PC-9 (cell line): ENCODE measurements around the gene PDZRN4. TPM values are rescaled to one million over a fixed set of nuclear protein-coding genes. Genes with fewer than 3 reads are reported as not detected.

Experiments used
- BruUV-seq: library from RNA; stranded (reverse); fragments of 400-500 nt; replicated peaks from 2 replicates; lab custom pipeline; 2021; lab: Mats Ljungman, UMichigan
- CTCF ChIA-PET: fragments of 300-600 bp; sonication (Branson Sonifier 250); formaldehyde crosslinking; loops from one replicate; lab custom pipeline; 2022; ENCODE audit warnings: antibody characterized with exemption; lab: Charles Lee
- POLR2A ChIA-PET: fragments of 300-600 bp; sonication (Branson Sonifier 250); formaldehyde crosslinking; loops from one replicate; lab custom pipeline; 2022; ENCODE audit warnings: antibody characterized with exemption; ENCODE audit not compliant: unreplicated experiment; lab: Charles Lee
- DNase-seq, 2 experiments: peaks; one replicate each; pipeline versions ENCODE4 v3.0.0 to v3.0.0-alpha.2; 2015 to 2022; ENCODE audit warnings: mixed read lengths in 1 of 2
- H2AFZ ChIP-seq: fragments of 200-600 bp; sonication (generic); 2 replicates; pipeline ENCODE4 v1.8.1; 2017; ENCODE audit warnings: antibody characterized with exemption
- H3F3A ChIP-seq: fragments of 200-600 bp; sonication (generic); 2 replicates; pipeline ENCODE4 v1.8.1; 2017; ENCODE audit warnings: antibody characterized with exemption, mild to moderate bottlenecking, low read depth; ENCODE audit not compliant: insufficient read depth
- H3K27ac ChIP-seq: fragments of 200-600 bp; sonication (generic); 2 replicates; pipeline ENCODE4 v1.6.1; 2016; ENCODE audit warnings: mixed run types
- H3K27me3 ChIP-seq: fragments of 200-600 bp; sonication (generic); 2 replicates; pipeline ENCODE4 v1.6.1; 2016; ENCODE audit warnings: low read depth, mixed run types; ENCODE audit not compliant: insufficient read depth
- H3K36me3 ChIP-seq: fragments of 200-600 bp; sonication (generic); 2 replicates; pipeline ENCODE4 v1.6.1; 2016; ENCODE audit warnings: low read depth, mixed run types
- H3K4me1 ChIP-seq: fragments of 200-600 bp; sonication (generic); replicated peaks from 2 replicates; pipeline ENCODE4 v1.6.1; 2016; ENCODE audit warnings: mixed run types; ENCODE audit not compliant: insufficient read depth
- H3K4me2 ChIP-seq: fragments of 200-600 bp; sonication (generic); 2 replicates; pipeline ENCODE4 v1.6.1; 2017; ENCODE audit warnings: mixed run types
- H3K4me3 ChIP-seq: fragments of 200-600 bp; sonication (generic); 2 replicates; pipeline ENCODE4 v1.6.1; 2016; ENCODE audit warnings: mixed run types
- H3K79me2 ChIP-seq: fragments of 200-600 bp; sonication (generic); 2 replicates; pipeline ENCODE4 v1.6.1; 2017; ENCODE audit warnings: low read depth, mixed run types
- H3K9me2 ChIP-seq: fragments of 200-600 bp; sonication (generic); 2 replicates; pipeline ENCODE4 v1.8.1; 2017; ENCODE audit warnings: mild to moderate bottlenecking; ENCODE audit not compliant: insufficient read depth
- H3K9me3 ChIP-seq: fragments of 200-600 bp; sonication (generic); 2 replicates; pipeline ENCODE4 v1.8.1; 2016; ENCODE audit warnings: low read depth; ENCODE audit not compliant: insufficient read depth
- H4K20me1 ChIP-seq: fragments of 200-600 bp; sonication (generic); 2 replicates; pipeline ENCODE4 v1.8.1; 2017; ENCODE audit not compliant: insufficient read depth
- EZH2 ChIP-seq: fragments of 200-600 bp; sonication (generic); IDR thresholded peaks from 2 replicates; pipeline ENCODE4 v1.8.0; 2017; ENCODE audit warnings: antibody characterized with exemption, low read depth
- intact Hi-C: fragments of 100-400 bp; cut with micrococcal nuclease; formaldehyde crosslinking; loops from one replicate; pipeline ENCODE4 v1.10.0; 2022; ENCODE audit not compliant: unreplicated experiment
- total RNA-seq: library from RNA; stranded (reverse); gene quantifications from 2 replicates; pipeline ENCODE4 v1.2.3, GENCODE V29; 2021
- TF ChIP-seq, protein P1 (sequence below): fragments of 200-600 bp; sonication (generic); conservative IDR thresholded peaks from 2 replicates; pipeline ENCODE4 v1.6.1; 2017; ENCODE audit warnings: mixed run types, antibody characterized with exemption, mild to moderate bottlenecking, moderate library complexity

The PDZRN4 gene
- total RNA-seq, 1 experiment from 2014 or later, result not detected

DNA sequence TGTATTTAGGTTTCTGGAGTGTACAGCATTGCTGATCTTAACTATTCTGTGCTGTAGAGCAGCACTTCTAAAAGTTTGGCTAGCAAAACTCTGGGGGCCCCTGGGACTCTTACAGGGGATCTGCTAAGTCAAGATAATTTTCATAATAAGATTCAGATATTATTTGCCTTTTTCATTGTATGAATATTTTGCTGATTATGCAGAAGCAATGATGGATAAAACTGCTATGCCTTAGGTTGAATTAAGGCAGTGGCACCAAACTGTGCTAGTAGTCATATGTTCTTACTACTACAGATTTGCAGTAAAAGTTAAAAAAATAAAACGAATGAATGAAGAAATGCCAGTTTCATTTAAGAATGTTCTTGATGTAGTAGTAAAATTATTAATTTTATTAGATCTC is 160.1 kb downstream of the PDZRN4 start:
- Histone ChIP-seq H3K4me1 (no peaks in the 10 kb centered on the region), H3K27ac (no peak overlapping the region), H3K79me2 (no peaks in the 10 kb centered on the region), H3K9me2 (no peaks in the 10 kb centered on the region; the same call in 1 of the 2 replicates), H3K4me2 (no peak overlapping the region), H3K9me3 (no peaks in the 10 kb centered on the region), H3K36me3 (no peaks in the 10 kb centered on the region), H4K20me1 (no peaks in the 10 kb centered on the region), H3K4me3 (no peak overlapping the region), H3F3A (no peaks in the 10 kb centered on the region), H3K27me3 (no peaks in the 10 kb centered on the region), H2AFZ (no peak overlapping the region)
- intact Hi-C loops, result no loop called here
- TF ChIP-seq, protein P1, sequence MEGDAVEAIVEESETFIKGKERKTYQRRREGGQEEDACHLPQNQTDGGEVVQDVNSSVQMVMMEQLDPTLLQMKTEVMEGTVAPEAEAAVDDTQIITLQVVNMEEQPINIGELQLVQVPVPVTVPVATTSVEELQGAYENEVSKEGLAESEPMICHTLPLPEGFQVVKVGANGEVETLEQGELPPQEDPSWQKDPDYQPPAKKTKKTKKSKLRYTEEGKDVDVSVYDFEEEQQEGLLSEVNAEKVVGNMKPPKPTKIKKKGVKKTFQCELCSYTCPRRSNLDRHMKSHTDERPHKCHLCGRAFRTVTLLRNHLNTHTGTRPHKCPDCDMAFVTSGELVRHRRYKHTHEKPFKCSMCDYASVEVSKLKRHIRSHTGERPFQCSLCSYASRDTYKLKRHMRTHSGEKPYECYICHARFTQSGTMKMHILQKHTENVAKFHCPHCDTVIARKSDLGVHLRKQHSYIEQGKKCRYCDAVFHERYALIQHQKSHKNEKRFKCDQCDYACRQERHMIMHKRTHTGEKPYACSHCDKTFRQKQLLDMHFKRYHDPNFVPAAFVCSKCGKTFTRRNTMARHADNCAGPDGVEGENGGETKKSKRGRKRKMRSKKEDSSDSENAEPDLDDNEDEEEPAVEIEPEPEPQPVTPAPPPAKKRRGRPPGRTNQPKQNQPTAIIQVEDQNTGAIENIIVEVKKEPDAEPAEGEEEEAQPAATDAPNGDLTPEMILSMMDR, result no peak
- TF ChIP-seq EZH2, result no peak
- BruUV-seq, result no TSS peak
- no peak for DNase-seq
- ChIA-PET CTCF (no interaction called here), POLR2A (no interaction called here)

GRCh38 chr12:41356181-41356580 is 168.1 kb downstream of the PDZRN4 start:
- Histone ChIP-seq H3K9me3 (no peaks in the 10 kb centered on the region), H3K79me2 (no peaks in the 10 kb centered on the region), H3K4me3 (no peak overlapping the region), H3K4me2 (no peak overlapping the region), H4K20me1 (no peaks in the 10 kb centered on the region), H3K4me1 (no peaks in the 10 kb centered on the region), H3K36me3 (no peaks in the 10 kb centered on the region), H3K27me3 (no peaks in the 10 kb centered on the region), H3K9me2 (no peaks in the 10 kb centered on the region; the same call in 1 of the 2 replicates), H3F3A (no peaks in the 10 kb centered on the region), H3K27ac (no peak overlapping the region), H2AFZ (no peak overlapping the region)
- no peak for DNase-seq
- no TSS peak for BruUV-seq
- ChIA-PET CTCF (no interaction called here), POLR2A (no interaction called here)
- intact Hi-C loops, result no loop called here
- TF ChIP-seq, protein P1, result no peak
- no peak for TF ChIP-seq EZH2

DNA sequence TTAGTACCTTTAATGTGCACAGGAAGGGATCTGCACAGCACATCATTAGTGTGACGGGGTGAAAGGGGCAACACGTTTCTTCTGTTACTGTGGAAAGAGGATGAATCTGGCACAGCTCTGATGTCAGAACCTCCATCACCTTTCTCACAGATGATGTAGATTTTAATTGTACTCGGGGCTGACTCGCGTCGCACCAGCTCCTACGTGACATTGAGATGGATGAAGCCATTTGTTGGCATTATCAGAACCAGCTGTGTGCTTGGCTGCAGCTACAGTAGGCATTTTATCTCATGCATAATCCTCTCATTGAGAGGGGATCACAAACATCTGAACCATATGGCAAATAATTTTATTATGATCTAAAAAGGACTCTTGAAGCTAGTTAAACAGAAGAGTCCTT is 173.6 kb downstream of the PDZRN4 start:
- H3F3A ChIP-seq, result no peaks in the 10 kb centered on the region
- TF ChIP-seq, protein P1, result no peak
- TF ChIP-seq EZH2, result no peak
- no peak for DNase-seq
- intact Hi-C loops, result no loop called here
- H3K9me3 ChIP-seq, result no peaks in the 10 kb centered on the region
- POLR2A ChIA-PET, result no interaction called here
- H3K4me2 ChIP-seq, result no peak overlapping the region
- CTCF ChIA-PET, result no interaction called here
- H3K79me2 ChIP-seq, result no peaks in the 10 kb centered on the region
- no TSS peak for BruUV-seq
- no peaks in the 10 kb centered on the region for H3K36me3 ChIP-seq
- H2AFZ ChIP-seq, result no peak overlapping the region
- H3K27ac ChIP-seq, result no peak overlapping the region
- no peaks in the 10 kb centered on the region for H4K20me1 ChIP-seq
- H3K4me3 ChIP-seq, result no peak overlapping the region
- H3K9me2 ChIP-seq, result no peaks in the 10 kb centered on the region
- no peaks in the 10 kb centered on the region for H3K4me1 ChIP-seq
- H3K27me3 ChIP-seq, result no peaks in the 10 kb centered on the region
